Lower lobe of right lung (tissue), 2 donors: Measurements from ENCODE around the gene RPS6KA2. TPM values are rescaled to one million over a fixed set of nuclear protein-coding genes. Genes with fewer than 3 reads are reported as not detected.

Experiments used
- ATAC-seq, 2 donors: fragments of 200-7000 bp; cut with Tn5 transposase; one replicate each; pipeline ENCODE4 v1.9.1; 2020 to 2022; ENCODE audit warnings: mild to moderate bottlenecking in 2 of 2, moderate library complexity in 2 of 2
- DNase-seq: peaks from one replicate; pipeline ENCODE4 v3.0.0-alpha.2; 2020
- H3K27ac ChIP-seq: fragments of 200-600 bp; one replicate; pipeline ENCODE4 v1.8.0; 2022
- H3K27me3 ChIP-seq: fragments of 200-600 bp; one replicate; pipeline ENCODE4 v1.8.0; 2022; ENCODE audit warnings: low read depth
- H3K36me3 ChIP-seq: fragments of 200-600 bp; one replicate; pipeline ENCODE4 v1.8.0; 2022; ENCODE audit warnings: mild to moderate bottlenecking
- H3K4me1 ChIP-seq: fragments of 200-600 bp; one replicate; pipeline ENCODE4 v1.8.0; 2022
- H3K4me3 ChIP-seq: fragments of 200-600 bp; one replicate; pipeline ENCODE4 v1.8.0; 2022; ENCODE audit warnings: mild to moderate bottlenecking
- H3K9me3 ChIP-seq: fragments of 200-600 bp; one replicate; pipeline ENCODE4 v1.8.0; 2022
- intact Hi-C: fragments of 100-400 bp; cut with DNase I; formaldehyde crosslinking; loops from one replicate; pipeline ENCODE4 v1.11.0; 2022
- total RNA-seq: library from RNA; stranded (reverse); fragmentation: NEBNext Ultra II Directional; extraction: Animal tissue kit (Norgen Biotek cat#: 25700); gene quantifications from one replicate; pipeline ENCODE4 v1.2.1, GENCODE V29; 2021
- TF ChIP-seq, protein P1 (sequence below): fragments of 200-600 bp; IDR thresholded peaks from one replicate; pipeline ENCODE4 v1.8.0; 2022; ENCODE audit warnings: antibody characterized with exemption, mild to moderate bottlenecking
- donor health status: DM: no; HTN: yes; CAD: no; lungs with severe emphysema.

The RPS6KA2 gene
- total RNA-seq, 1 donor from 2014 or later: 102 TPM

DNA sequence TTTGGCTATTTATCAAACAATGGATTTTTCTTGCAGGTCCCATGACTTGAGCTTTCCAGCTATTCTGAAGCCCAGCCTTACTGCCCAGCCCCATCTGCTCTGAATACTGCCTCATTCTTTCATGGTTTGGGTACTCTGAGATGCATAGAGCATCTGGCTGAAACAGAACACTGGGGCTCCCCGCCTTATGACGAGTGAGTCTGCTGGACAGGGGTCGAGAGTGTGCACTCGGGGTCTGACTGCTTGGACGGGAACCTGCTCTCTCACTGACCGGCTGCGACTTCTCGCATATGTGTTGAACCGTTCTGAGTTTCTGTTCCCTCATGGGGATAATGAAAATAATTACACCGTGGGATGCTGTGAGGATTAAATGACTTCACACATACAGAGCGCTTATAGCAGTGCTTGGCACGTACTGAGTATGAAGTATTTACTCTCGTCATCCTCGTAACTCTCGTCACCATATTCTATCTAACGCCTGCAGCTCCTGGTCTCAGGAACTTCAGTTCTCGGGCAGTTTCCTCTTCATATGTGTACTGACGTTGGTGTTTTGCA, 184.8 kb downstream of the RPS6KA2 start:
- ATAC-seq: no peak
- H3K4me1 ChIP-seq: no peaks in the 10 kb centered on the region
- TF ChIP-seq, protein P1, sequence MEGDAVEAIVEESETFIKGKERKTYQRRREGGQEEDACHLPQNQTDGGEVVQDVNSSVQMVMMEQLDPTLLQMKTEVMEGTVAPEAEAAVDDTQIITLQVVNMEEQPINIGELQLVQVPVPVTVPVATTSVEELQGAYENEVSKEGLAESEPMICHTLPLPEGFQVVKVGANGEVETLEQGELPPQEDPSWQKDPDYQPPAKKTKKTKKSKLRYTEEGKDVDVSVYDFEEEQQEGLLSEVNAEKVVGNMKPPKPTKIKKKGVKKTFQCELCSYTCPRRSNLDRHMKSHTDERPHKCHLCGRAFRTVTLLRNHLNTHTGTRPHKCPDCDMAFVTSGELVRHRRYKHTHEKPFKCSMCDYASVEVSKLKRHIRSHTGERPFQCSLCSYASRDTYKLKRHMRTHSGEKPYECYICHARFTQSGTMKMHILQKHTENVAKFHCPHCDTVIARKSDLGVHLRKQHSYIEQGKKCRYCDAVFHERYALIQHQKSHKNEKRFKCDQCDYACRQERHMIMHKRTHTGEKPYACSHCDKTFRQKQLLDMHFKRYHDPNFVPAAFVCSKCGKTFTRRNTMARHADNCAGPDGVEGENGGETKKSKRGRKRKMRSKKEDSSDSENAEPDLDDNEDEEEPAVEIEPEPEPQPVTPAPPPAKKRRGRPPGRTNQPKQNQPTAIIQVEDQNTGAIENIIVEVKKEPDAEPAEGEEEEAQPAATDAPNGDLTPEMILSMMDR: no peak
- no peak overlapping the region for H3K4me3 ChIP-seq
- no peaks in the 10 kb centered on the region for H3K27me3 ChIP-seq
- no peaks in the 10 kb centered on the region for H3K9me3 ChIP-seq
- intact Hi-C loops: no loop called here
- no peak overlapping the region for H3K27ac ChIP-seq
- no peak for DNase-seq
- peaks cover 78% of the 10 kb centered on the region for H3K36me3 ChIP-seq

DNA sequence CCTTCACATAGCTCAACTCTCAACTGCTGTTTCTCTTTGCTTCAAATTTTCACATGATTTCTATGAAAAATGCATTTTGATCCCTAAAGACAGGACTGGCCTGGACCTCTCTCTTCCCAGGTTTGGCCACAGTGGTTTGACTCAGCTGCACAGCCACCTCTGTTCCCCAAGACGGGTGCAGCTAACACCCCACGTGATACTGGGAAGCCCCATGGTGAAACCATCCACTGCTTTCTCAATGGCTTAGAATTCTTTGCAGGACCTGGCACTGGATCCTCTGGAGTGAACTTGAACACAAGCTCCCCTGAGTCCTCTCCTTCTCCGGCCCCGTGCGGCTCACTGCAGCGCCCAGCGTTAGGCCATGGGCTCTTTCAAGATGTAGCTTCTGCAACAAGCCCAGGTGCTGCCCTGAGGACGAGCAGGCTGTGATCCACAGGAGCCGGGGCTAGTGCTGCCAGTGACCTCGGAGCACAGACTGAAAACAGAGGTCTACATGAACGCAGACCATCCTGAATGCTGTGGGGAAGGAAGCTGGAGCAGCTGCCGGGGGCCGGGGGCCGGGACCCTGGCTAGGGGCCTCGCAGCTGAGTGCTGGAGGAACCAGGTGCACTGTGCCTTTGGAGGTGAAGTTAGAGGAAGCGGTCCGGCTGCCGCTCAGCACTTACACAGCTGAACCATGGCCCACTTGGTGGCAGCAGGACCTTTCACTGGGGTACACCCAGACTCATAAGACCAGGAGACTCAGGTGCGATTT, 185.5 kb downstream of the RPS6KA2 start:
- Histone ChIP-seq H3K4me1 (no peaks in the 10 kb centered on the region), H3K27me3 (no peaks in the 10 kb centered on the region), H3K4me3 (no peak overlapping the region), H3K36me3 (peaks cover 77% of the 10 kb centered on the region), H3K27ac (no peak overlapping the region), H3K9me3 (no peaks in the 10 kb centered on the region)
- ATAC-seq (no peak), DNase-seq (no peak)
- intact Hi-C loops: no loop called here
- TF ChIP-seq, protein P1: no peak

DNA sequence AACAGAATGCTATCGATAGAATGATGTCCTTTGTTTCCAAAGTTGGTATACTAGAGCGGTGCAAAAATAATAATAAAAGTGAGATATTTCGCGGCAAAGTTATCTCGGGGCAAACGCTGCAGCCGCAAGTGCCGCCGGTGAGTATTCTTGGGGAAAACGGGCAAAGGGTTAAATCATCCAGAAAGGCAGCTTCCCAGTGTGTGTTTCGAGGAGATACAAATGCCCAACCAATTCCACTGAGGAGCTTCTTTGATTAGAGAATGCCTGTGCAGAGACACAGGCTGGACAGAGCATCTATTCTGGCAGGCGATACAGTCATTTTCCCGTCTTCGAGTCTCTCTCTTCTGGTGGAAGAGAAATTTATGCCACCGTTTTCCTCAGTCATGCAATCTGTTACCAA, 186.3 kb downstream of the RPS6KA2 start:
- Histone ChIP-seq H3K36me3 (peaks cover 75% of the 10 kb centered on the region), H3K27ac (no peak overlapping the region), H3K4me1 (peaks cover 3% of the 10 kb centered on the region), H3K4me3 (no peak overlapping the region), H3K9me3 (no peaks in the 10 kb centered on the region), H3K27me3 (no peaks in the 10 kb centered on the region)
- TF ChIP-seq, protein P1: no peak
- DNase-seq (no peak), ATAC-seq (no peak)
- intact Hi-C loops: no loop called here

DNA sequence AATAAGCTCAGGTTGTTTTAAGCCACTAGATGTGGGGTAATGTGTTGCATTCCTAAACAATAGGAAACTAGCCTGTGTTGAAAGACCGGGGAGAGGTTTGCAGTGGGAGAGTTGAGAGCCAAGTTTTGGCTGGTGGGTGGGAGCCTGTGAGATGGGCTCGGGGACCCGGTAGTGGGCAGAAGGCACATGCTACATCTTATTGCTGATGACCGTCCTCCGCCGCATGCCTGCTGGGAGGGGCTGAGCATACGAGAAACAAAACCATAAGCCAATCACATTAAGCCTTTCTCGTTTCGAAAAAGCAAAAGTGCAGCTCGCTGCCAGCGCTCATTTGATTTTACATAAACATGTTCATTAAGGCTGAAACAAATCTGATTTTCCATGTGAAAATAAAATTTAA, 186.9 kb downstream of the RPS6KA2 start:
- Histone ChIP-seq H3K27ac (no peak overlapping the region), H3K4me3 (no peak overlapping the region), H3K9me3 (no peaks in the 10 kb centered on the region), H3K4me1 (peaks cover 9% of the 10 kb centered on the region), H3K27me3 (no peaks in the 10 kb centered on the region), H3K36me3 (peaks cover 75% of the 10 kb centered on the region)
- TF ChIP-seq, protein P1: no peak
- intact Hi-C loops: no loop called here
- ATAC-seq (no peak), DNase-seq (no peak)

DNA sequence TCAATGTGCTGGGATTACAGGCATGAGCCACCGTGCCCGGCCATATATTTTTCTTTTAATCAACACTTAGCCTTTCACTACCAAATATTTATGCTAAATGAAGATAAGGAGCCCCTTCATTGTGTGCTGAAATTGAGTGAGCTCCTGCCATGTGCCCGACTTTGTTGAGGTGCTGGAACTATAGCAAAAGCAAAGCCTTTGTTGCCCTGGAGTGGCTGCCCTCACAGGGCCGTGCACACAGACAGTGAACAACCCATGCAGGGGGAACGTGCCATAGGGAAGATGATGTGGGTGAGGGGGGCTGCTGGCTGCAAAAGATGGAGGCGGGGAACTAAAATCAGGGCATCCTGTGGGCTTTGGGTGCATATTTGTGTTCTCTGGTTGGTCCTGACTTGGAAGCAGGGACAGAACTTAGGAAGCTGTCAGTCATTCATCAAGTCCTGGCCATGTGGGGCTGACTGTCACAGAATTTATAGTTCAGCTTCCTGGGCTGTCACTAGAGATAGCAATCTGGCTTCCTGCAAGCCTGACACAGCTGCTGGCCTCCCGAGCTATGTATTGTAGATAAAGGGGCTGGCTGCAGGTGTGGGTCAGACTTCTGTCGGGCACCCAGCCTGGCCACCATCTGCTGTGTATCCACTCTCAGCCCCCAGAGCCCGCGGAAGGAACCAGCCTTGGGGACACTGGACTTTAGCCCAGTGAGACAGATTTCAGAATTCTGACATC, 187.5 kb downstream of the RPS6KA2 start:
- Histone ChIP-seq H3K27ac (no peak overlapping the region), H3K36me3 (peaks cover 76% of the 10 kb centered on the region), H3K4me3 (no peak overlapping the region), H3K4me1 (peaks cover 10% of the 10 kb centered on the region), H3K9me3 (no peaks in the 10 kb centered on the region), H3K27me3 (no peaks in the 10 kb centered on the region)
- peak in 1 of 2 donors; percentile 41 for ATAC-seq
- TF ChIP-seq, protein P1: no peak
- DNase-seq: no peak
- intact Hi-C loops: no loop called here
